ENCODE results near the gene ENDOG. TPM values are rescaled to one million over a fixed set of nuclear protein-coding genes. Genes with fewer than 3 reads are reported as not detected.

Gene ENDOG
- total RNA-seq, 1 donor from 2014 or later: 54.0 TPM

DNA sequence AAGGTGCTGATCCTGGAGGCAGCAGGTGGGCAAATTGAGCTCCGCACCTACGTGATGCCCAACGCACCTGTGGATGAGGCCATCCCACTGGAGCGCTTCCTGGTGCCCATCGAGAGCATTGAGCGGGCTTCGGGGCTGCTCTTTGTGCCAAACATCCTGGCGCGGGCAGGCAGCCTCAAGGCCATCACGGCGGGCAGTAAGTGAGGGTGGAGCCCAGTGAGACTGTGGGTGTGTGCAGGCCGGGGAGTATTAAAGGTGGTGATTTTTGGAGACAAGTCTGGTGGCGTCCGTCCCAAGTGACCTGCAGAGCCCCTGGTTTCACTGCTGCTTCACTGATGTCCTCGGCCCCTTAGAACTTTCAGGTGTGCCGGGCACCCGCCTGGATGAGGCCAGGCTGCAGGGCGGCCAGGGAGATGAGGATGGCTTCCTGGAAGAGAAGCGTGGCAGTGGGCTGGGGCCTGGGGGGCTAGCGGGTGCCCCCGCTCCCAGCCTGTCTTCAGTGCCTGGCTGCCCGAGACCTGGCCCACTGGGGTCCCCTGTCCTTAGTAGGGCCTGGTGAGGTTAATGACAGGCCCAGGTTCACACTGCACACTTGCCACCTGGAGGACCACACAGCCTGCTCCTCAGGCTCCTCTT, 4.2 kb downstream of the ENDOG start:
- FAIRE-seq: no peak
- DNase-seq (ENCODE audit: low read depth): no peak
- TF ChIP-seq, protein P1, sequence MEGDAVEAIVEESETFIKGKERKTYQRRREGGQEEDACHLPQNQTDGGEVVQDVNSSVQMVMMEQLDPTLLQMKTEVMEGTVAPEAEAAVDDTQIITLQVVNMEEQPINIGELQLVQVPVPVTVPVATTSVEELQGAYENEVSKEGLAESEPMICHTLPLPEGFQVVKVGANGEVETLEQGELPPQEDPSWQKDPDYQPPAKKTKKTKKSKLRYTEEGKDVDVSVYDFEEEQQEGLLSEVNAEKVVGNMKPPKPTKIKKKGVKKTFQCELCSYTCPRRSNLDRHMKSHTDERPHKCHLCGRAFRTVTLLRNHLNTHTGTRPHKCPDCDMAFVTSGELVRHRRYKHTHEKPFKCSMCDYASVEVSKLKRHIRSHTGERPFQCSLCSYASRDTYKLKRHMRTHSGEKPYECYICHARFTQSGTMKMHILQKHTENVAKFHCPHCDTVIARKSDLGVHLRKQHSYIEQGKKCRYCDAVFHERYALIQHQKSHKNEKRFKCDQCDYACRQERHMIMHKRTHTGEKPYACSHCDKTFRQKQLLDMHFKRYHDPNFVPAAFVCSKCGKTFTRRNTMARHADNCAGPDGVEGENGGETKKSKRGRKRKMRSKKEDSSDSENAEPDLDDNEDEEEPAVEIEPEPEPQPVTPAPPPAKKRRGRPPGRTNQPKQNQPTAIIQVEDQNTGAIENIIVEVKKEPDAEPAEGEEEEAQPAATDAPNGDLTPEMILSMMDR (IDR thresholded peaks at IDR 0.05; ENCODE audit: insufficient read depth, low read length, severe bottlenecking): no peak
- Histone ChIP-seq H3K27me3 (ENCODE audit: control insufficient read depth, insufficient read depth, low read length) (no peaks in the 10 kb centered on the region), H3K4me3 (ENCODE audit: low read depth, low read length) (no peak overlapping the region), H3K36me3 (ENCODE audit: control insufficient read depth, insufficient read depth, low read length) (peaks cover 43% of the 10 kb centered on the region)

DNA sequence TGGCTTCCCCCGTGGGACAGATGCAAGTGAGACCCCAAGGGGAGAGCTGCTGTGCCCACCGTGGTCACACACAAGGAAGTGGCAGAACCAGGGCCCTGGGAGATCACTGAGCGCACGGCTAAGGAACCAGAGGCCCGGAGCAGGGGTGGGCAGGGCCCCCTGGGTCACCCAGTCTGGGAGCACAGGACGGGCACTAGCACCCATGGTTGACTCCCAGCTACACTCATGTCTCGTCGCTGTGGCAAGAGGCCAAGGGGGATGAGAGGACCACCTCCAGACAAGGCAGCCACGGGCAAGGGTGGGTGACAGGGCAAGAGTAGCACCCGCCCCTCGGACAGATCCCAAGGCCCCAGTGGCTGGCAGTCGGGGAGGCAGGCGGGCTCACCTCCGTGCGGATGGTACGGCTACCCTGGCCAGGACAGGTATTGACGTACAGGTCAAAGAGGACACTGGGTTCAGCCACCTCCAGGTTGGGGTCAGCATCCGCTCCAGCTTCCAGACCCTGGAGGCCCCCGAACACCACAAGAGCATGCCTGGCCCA, 5.1 kb downstream of the ENDOG start:
- H3K27me3 ChIP-seq (ENCODE audit: control insufficient read depth, insufficient read depth, low read length): no peaks in the 10 kb centered on the region
- TF ChIP-seq, protein P1 (IDR thresholded peaks at IDR 0.05; ENCODE audit: insufficient read depth, low read length, severe bottlenecking): no peak
- DNase-seq (ENCODE audit: low read depth) (no peak), FAIRE-seq (no peak)
- peaks cover 44% of the 10 kb centered on the region for H3K36me3 ChIP-seq (ENCODE audit: control insufficient read depth, insufficient read depth, low read length)
- H3K4me3 ChIP-seq (ENCODE audit: low read depth, low read length): no peak overlapping the region

DNA sequence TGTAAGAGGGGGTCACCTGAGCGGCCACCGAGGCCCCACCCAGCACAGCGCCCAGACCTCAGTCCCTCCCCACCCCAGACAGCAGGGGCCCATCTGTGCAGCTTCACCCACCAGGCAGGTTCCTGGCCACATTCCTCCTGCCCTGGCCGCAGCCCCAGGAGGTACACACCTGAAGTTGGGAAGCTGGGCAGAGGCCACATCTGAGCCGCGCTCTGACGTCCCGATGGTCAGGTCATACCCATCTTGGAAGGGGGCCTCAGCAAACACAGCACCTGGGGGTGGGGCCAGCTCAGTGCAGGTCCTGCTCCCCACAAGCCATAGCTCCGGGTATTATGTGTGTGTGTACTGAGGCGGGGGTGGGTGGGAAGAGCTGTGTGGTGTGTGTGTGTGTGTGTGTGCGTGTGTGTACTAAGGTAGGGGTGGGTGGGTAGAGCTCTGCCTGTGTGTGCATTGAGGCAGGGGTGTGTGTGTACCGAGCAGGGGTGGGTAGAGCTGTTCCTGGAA, 5.7 kb downstream of the ENDOG start:
- FAIRE-seq (no peak), DNase-seq (ENCODE audit: low read depth) (no peak)
- no peaks in the 10 kb centered on the region for H3K27me3 ChIP-seq (ENCODE audit: control insufficient read depth, insufficient read depth, low read length)
- peaks cover 45% of the 10 kb centered on the region for H3K36me3 ChIP-seq (ENCODE audit: control insufficient read depth, insufficient read depth, low read length)
- no peak overlapping the region for H3K4me3 ChIP-seq (ENCODE audit: low read depth, low read length)
- TF ChIP-seq, protein P1 (IDR thresholded peaks at IDR 0.05; ENCODE audit: insufficient read depth, low read length, severe bottlenecking): no peak

DNA sequence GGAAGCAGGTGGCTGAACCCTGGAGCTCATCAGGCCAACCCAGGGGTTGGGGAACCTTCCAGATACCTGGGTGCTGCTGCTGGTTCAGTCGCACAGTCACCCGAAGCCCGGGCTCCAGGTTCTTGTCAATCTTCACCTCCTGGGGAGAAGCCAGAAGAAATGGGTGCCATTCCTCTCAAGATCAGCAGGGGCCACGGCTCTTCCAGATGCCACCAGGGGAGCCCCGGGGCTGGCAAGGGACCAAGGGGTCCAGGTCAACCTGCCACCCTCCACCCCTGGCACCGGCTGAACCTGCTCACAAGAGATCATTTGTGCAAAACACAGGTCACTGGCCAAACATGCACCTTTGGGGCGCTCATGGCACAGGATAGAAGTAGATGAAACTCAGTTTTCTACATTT, 6.6 kb downstream of the ENDOG start:
- Histone ChIP-seq H3K36me3 (ENCODE audit: control insufficient read depth, insufficient read depth, low read length) (peaks cover 45% of the 10 kb centered on the region), H3K27me3 (ENCODE audit: control insufficient read depth, insufficient read depth, low read length) (no peaks in the 10 kb centered on the region), H3K4me3 (ENCODE audit: low read depth, low read length) (no peak overlapping the region)
- no peak for DNase-seq (ENCODE audit: low read depth)
- FAIRE-seq: no peak
- TF ChIP-seq, protein P1 (IDR thresholded peaks at IDR 0.05; ENCODE audit: insufficient read depth, low read length, severe bottlenecking): no peak

DNA sequence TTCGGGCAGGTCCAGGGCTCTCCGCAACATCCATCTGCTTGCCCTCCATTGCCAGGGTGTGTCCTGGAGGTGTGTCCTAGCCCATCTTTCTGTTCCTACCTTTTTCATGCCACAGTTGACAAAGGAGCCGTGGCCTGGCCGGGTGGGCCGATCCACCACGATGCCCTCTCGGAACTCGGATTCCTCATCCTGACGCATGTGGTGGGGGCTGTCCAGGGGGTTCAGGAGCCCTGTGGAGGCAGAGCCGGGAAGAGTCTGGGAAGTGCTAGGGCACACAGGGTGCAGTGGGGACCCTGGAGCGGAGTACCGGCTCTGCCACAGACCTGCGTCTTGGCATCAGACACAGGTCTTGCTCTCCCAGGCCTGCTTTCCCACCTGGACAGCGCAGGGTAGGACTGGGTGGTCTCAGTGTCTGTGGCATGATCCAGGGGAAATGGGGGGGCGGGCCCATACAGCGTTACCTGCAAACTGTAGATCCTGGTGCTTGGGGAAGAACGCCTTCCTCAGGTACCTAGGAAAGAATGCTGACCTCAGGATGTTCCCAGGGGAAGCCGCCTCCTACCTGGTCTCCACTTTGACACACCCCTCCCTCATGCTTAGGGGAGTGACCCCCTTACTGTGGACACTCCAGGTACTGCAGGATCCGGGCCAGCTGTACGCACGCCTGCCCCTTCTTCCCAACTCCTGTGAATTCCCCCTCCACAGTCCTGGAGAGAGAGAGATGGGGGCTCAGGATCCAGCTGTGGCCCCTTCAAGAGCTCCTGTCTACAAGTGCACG, 7.8 kb downstream of the ENDOG start:
- DNase-seq (ENCODE audit: low read depth) (no peak), FAIRE-seq (no peak)
- Histone ChIP-seq H3K4me3 (ENCODE audit: low read depth, low read length) (no peak overlapping the region), H3K36me3 (ENCODE audit: control insufficient read depth, insufficient read depth, low read length) (peaks cover 44% of the 10 kb centered on the region), H3K27me3 (ENCODE audit: control insufficient read depth, insufficient read depth, low read length) (no peaks in the 10 kb centered on the region)
- TF ChIP-seq, protein P1 (IDR thresholded peaks at IDR 0.05; ENCODE audit: insufficient read depth, low read length, severe bottlenecking): peak; percentile 10
